ENCODE results near the gene LRP1B.
"Not testable (repeated sequence)": the region's sequence is repeated elsewhere in the genome, so short reads cannot be mapped to it uniquely, and the experiment has no call there.

Gene LRP1B

DNA sequence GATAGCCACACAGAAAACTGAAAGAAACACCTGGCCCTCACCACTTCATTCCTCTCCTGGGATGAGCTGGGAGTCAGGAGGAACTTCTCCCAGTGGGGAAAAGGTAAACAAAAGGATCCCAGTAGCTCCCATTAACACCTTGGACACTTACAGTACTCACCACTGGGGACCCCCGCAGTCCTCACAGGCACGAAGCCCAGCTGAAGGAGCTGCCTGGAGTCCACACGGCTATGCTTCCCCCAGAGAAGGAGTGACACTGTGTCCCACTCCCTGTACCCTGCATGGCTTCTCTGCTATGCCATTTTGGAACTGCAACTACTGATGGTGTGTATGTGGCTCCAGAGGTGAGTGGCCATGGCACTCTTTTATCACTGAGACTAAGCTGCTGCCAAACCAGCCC is 1565.1 kb downstream of the LRP1B start:
- no peak for DNase-seq

DNA sequence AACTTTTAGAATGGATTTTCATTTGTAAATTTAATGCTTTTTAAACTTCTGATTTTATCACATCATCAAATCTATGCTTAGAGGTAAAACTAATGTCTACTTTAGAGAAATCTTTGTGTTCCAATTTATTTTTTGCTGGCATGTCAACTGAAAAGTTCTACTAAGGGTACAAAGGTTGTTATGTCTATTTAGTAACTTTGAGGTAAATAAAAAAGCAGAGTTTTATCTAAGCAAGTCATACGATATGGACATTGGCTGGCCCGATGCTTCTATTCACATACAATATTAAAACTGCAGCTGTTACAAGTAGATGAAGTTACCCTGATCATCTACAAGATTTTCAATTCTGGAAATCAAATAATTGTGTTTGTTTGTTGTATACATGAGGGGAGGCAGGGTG is 1575.1 kb downstream of the LRP1B start:
- no peak for DNase-seq

- no peak for DNase-seq
These were observed 1578.2 kb downstream of the LRP1B start for GRCh38 chr2:140552634-140553033.

DNA sequence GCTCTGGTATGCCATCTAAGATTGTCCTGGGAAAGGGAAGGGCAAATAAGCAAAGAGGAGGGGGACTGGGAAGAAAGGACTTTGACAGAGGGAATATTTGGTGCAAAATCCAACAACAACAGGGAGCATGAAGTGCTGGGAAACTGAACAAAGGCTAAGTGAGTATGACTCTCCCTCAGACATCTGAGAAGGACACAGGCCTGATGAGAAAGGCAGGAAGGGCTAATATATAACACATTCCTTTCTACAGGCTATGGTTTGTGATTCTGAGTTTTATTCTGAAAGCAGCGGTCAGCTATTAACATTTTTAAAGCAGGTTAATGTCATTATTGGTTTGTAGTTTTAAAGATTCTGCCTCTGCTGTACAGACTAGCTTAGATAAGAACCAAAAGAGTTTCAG is 1579.5 kb downstream of the LRP1B start:
- no peak for DNase-seq

GRCh38 chr2:140550821-140551220 is 1580.0 kb downstream of the LRP1B start:
- DNase-seq: no peak

DNA sequence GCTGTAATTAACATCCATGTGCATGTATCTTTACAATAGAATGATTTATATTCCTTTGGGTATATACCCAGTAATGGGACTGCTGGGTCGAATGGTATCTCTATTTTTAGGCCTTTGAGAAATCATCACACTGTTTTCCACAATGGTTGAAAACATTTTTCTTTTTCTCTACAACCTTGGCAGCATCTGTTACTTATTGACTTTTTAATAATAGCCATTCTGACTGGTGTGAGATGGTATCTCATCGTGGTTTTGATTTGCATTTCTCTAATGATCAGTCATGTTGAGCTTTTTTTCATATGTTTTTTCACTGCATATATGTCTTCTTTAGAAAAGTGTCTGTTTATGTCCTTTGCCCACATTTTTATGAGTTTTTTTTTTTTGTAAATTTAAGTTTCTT is 1586.0 kb downstream of the LRP1B start:
- DNase-seq: not testable (repeated sequence)

DNA sequence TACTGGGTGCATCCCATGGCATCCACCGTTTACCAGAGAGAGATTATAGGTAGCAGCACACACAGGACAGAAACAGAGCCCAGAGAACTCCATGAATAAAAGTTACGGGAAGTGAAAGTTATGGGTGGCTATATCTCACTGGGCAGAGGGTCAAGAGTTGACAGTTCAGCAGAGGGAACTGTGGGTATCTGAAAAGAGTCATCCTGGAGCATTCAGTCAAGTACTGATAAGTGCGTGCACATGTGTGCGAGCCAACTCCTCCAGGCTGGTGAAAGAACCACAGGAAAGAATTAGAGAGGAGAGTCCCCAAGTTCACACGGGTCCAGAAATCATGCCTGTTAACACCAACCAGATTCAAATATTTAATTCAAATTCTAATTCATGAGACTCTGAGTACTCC is 1588.2 kb downstream of the LRP1B start:
- DNase-seq: no peak

- DNase-seq: no peak
These were observed 1591.5 kb downstream of the LRP1B start for GRCh38 chr2:140539242-140539875.

DNA sequence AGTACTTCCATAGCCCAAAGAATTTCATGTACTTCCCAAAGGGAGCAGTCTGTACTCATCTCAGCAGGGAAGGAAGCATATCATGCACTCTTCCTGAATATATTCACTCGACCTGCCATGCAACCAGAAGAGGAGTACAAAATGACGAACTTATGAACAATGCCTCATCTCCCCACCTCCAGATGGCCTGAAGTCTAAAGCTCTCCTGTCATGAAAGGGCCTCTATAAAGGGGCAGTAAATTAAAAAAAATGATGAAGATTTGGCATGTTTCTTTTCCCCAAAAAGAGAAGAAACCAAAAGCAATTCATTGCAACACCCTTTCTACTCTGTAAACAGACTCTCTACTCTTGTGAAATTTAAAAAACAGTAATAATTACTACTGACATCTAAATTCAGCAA is 1601.1 kb downstream of the LRP1B start:
- no peak for DNase-seq

- DNase-seq: no peak
These were observed 1601.8 kb downstream of the LRP1B start for GRCh38 chr2:140528982-140529381.

GRCh38 chr2:140526575-140526974 is 1604.2 kb downstream of the LRP1B start:
- no peak for DNase-seq

DNA sequence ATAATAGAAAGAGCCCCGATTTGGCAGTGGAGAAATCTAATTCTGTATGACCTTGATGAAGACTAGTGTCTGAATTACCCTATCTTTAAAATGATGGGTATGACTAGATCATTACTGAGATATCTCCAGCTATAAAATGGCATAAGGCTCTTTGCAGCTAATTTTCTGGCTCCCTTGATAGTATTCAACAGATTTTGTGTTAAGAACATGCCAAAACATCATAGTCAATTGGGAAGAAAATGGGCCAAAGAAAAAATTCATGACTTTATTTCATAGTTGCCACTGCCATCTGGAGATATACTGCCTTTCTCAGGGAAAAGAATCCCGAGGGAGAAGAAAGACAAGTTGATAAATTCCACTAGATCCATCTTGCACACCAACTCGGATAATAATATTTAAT is 1618.7 kb downstream of the LRP1B start:
- no peak for DNase-seq

- no peak for DNase-seq
These were observed 1621.1 kb downstream of the LRP1B start for GRCh38 chr2:140509765-140510164.

DNA sequence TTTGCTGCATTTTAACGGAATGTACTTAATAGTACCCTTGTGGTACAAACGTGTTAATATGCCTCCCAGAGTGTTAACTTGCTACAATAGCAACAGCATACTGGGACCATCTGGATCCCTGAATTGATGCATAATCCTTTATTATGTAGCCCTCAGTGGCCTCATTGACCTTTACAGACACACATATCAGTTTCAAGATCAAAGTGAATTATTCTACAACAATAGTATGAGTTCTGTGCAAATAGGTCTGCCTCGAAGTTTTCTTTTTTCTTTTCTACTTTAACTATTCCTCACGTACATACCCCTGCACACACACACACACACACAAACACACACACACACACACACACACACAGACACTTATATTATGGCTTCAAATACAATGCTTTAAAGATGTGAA is 1622.1 kb downstream of the LRP1B start:
- no peak for DNase-seq

- no peak for DNase-seq
These were observed 1624.2 kb downstream of the LRP1B start for GRCh38 chr2:140506606-140507005.

GRCh38 chr2:140504601-140505000 is 1626.2 kb downstream of the LRP1B start:
- no peak for DNase-seq

DNA sequence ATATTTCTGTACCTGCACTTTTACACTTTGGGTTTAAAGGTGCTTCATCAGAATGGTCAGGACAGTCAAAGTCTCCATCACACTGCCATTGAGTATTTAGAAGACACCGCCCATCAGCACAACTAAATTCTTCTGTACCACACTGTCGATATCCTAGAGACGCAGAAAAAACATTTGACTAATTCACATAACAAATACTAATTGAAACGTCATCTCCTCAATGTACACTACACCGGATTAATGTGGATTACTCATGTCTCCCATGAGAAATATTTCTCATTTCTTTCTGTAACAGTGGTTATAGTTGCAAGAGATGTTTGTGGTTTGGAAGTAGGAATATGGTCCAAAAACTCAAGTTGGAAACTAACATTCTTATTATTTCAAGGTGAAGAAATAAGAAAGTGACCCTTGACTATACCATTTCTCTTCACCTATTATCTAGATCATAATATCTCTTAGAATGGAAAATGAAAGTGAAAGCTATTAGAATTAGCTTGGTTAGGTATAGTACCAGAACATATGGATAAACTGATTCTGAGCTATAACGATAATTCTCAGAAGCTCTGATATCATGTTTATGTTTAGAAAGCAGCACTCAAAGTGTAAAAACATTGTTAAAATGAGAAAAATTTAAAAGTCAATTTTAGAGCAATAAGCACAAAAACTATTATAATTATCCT is 1627.7 kb downstream of the LRP1B start:
- DNase-seq: no peak

GRCh38 chr2:140498360-140498759 is 1632.5 kb downstream of the LRP1B start:
- DNase-seq: no peak

GRCh38 chr2:140496714-140497113 is 1634.1 kb downstream of the LRP1B start:
- DNase-seq: no peak

- no peak for DNase-seq
These were observed 1638.9 kb downstream of the LRP1B start for GRCh38 chr2:140491876-140492275.

DNA sequence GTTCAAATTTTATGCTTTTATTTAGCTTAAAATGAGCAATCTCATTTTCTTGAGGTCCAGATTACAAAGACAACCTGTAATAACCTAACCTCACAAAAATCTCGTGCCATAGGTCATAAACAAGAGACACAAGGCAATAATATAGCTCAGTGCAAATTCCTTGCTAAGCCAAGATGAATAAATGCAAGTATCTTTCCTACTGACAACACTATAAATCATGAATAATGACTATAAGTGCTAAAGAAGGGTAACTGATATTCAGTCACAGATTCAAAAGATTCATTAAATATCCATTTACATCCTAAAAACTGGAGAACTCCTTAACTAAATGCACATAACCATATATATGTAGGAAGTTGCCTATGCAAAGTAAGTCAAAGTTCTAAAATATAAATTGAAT is 1641.6 kb downstream of the LRP1B start:
- DNase-seq: no peak

GRCh38 chr2:140481136-140481535 is 1649.7 kb downstream of the LRP1B start:
- DNase-seq: no peak

DNA sequence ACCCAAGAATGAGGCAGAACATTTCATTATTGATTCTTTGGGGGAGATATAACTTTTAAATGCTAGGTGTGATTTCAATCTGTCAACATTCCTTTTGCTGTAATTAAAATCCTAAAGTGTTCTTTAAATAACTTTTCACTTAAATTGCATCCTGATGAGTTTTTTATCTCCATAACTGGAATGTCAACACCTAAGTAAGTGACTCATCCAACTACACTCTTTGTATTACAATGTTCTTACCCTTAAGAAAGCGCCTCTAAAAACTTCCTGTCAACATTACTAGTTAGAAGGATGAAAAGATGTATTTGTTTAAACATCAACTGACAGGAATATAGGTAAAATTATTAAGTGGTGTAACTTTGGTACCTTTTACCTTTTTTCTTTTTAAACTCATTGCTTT is 1657.0 kb downstream of the LRP1B start:
- DNase-seq: no peak

DNA sequence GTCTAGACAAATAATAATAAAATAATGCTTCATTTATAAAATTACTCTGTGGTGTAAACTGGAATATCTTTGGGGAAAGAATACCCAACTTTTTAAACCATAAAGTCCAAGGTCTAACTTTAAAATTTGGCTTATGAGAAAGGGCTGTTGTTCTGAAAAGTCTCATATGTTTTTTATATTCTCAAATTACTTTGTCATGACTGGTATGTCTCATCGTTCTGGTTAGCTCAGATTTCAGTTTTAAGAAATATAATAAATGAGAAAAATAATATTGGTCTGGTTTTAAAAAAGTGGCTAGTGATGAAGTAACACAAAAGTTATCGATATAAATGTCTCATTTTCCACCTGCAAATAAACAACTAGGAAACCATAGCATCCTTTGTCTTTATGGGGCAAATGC is 1658.1 kb downstream of the LRP1B start:
- DNase-seq: no peak

DNA sequence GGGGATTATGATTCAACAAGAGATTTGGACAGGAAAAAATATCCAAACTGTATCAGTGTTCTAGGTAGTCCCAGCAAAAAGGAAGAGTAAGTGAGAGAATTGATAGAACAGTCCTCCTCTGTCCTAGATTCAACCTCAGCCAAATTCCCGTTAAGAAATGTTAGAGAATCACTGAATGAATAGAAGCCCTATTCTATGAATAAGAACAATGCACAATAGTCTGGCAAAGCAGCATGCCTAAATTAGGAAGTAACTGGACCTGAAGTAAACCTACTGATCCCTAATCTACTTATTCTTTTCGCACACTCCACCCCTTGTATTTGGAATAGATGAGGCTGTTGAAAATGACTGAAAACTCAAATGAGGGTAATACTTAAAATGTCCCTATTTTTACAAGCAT is 1665.5 kb downstream of the LRP1B start:
- DNase-seq: no peak
